Uterus (tissue), 2 donors: Measurements from ENCODE around the gene RP2.

ENCODE experiments used
- POLR2A ChIP-seq, 2 donors: fragments of 450-650 bp; IDR thresholded peaks; one replicate each; pipeline ENCODE4 v1.6.1; 2016; ENCODE audit warnings: antibody characterized with exemption in 2 of 2, mild to moderate bottlenecking in 1 of 2, moderate library complexity in 1 of 2
- TF ChIP-seq, protein P1 (sequence below), 4 experiments: fragments of 200-600 bp in 2 of 4; fragments of 450-650 bp in 2 of 4; sonication (generic) in 2 of 4; IDR thresholded peaks; one replicate each; pipeline ENCODE4 v1.5.1; 2016 to 2019; ENCODE audit warnings: antibody characterized with exemption in 4 of 4, mild to moderate bottlenecking in 2 of 4, moderate library complexity in 1 of 4

GRCh38 chrX:46792810-46793188 lies 44.0 kb upstream of the RP2 start:
- TF ChIP-seq, protein P1, sequence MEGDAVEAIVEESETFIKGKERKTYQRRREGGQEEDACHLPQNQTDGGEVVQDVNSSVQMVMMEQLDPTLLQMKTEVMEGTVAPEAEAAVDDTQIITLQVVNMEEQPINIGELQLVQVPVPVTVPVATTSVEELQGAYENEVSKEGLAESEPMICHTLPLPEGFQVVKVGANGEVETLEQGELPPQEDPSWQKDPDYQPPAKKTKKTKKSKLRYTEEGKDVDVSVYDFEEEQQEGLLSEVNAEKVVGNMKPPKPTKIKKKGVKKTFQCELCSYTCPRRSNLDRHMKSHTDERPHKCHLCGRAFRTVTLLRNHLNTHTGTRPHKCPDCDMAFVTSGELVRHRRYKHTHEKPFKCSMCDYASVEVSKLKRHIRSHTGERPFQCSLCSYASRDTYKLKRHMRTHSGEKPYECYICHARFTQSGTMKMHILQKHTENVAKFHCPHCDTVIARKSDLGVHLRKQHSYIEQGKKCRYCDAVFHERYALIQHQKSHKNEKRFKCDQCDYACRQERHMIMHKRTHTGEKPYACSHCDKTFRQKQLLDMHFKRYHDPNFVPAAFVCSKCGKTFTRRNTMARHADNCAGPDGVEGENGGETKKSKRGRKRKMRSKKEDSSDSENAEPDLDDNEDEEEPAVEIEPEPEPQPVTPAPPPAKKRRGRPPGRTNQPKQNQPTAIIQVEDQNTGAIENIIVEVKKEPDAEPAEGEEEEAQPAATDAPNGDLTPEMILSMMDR (IDR thresholded peaks at IDR 0.05), result no peak
- no peak for TF ChIP-seq POLR2A (IDR thresholded peaks at IDR 0.05)
